ENCODE data around the gene TMEM101.
"Not testable (repeated sequence)": the region's sequence is repeated elsewhere in the genome, so short reads cannot be mapped to it uniquely, and the experiment has no call there.

TMEM101 gene

DNA sequence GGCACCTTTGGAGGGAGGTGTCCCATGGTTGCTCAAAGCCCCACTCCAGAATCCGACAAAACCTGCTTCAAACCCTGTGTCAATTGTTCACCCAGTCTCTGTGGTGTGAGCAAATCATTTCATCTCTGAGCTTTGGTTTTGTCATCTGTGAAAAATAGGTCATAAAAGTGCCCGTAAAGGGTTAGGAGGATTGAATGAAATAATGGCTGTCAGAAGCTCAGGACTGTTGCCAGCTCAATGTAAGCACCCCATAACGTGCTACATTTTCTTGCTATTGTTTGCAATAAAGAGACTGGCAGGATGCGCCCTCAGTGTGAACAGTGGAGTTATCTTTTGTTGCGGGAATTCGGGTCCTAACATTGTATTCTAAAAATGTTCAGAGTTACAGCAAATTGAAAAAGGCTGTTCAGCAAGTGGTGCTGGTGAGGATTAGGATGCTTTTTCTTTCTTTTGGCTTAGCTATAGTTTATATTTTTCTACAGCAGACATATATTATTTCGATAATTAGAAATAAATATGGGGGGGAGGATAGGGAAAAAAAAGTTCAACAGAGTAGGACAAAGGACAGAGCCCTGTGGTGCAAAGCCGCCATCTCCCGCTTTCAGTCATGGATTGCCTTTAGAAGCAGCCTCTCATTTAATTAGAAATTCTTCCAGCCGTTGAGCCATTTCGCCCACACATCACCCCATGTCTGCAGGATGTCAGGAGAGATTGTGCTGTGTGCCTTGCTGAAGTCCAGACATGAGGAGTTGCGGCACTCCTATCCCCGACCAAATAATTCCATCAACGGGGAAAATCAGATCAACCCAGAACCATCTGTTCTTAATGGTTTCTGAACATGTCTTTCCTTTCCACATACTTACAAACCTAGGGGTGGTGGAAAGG is 40.1 kb downstream of the TMEM101 start:
- DNase-seq (ENCODE audit: low read depth), result no peak

DNA sequence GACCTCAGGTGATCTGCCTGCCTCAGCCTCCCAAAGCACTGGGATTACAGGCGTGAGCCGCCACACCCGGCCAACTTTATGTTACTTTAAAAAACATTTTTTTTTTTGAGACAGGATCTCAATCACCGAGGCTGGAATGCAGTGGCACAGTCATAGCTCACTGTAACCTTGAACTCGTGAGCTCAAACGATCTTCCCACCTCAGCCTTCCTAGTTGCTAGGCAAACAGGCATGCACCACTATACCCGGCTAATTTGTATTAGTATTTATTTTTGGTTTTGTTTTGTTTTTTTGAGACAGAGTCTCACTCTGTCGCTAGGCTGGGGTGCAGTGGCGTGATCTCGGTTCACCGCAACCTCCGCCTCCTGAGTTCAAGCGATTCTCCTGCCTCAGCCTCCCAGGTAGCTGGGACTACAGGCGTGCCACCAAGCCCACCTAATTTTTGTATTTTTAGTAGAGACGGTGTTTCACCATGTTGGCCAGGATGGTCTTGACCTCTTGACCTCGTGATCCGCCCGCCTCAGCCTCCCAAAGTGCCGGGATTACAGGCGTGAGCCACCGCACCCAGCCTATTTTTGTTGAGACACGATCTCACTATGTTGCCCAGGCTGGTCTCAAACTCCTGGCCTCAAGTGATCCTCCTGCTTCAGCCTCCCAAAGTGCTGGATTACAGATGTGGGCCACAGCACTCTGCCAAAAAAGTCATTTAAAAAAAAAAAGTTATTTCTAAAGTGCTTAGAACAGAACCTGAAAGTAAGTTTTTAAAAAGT is 42.1 kb downstream of the TMEM101 start:
- not testable (repeated sequence) for DNase-seq (ENCODE audit: low read depth)

DNA sequence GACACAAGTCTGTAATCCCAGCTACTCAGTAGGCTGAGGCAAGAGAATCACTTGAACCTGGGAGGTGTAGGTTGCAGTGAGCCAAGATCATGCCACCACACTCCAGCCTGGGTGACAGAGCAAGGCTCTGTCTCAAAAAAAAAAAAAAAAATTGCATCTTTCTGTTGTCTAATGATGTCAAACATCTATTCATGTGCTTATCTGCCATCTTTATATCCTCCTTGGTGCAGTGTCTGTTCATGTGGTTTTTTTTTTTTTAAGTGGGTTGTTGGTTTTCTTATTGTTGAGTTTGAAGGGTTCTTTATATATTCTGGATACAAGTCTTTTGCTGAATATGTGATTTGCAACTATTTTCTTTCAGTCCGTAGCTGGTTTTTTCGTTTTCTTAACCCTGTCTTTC is 43.3 kb downstream of the TMEM101 start:
- DNase-seq (ENCODE audit: low read depth), result not testable (repeated sequence)

DNA sequence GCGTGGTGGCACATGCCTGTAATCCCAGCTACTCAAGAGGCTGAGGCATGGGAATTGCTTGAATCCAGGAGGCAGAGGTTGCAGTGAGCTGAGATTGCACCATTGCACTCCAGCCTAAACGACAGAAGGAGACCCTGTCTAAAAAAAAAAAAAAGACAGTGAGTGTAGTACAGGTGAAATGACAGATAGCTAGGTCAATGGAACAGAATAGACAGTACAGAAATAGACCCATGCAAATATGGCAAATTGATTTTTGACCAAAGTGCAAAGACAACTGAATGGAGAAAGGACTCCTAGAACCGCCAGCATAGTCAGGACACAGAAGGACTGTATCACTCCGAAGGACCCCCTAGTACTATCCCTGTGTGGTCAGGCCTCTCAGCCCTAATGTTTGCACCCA is 44.4 kb downstream of the TMEM101 start:
- DNase-seq (ENCODE audit: low read depth), result no peak

DNA sequence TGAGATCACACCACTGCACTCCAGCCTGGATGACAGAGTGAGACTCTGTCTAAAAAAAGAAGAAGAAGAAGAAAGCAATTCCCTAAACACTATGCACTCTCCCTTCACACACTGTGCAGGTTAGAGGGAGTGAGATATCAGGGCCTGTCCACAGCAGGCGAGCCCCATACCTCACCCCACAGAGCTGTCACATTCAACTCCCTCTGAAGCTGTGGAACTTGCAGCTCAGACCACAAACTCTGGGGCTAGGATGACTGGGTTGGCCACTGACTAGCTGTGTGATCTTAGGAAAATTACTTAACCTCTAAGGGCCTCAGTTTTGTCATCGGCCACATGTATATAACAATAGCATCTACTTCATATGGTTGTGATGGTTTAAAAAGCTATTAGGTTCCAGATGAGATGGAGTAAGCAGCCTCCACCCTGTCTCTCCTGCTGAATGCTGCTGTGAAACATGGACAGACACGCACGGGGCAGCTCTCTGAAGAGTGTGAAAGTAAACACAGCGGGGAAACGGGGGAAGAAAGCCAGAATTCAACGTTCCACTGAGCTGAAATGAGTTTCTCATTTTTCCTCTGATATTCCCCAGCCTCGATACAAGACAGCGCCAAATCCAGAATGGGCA is 47.4 kb downstream of the TMEM101 start:
- no peak for DNase-seq (ENCODE audit: low read depth)

DNA sequence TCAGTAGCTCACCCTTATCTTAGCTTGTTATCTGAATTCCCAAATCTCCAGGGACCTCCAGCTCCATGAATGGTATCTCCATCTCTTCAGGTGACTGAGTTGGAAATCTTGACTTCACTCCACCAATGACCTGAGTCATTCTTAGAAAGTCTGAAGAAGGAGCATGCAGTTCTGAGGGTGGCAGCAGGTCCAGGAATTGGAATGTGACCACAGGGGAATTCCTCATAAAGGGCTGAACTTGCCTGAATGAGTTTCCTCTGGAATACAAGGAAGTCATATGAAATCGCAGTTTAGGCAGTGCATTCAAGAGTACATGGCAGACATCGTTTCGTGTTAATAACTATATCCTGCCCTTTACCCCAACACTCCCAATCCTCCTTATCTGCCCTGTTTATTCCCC is 48.5 kb downstream of the TMEM101 start:
- no peak for DNase-seq (ENCODE audit: low read depth)

DNA sequence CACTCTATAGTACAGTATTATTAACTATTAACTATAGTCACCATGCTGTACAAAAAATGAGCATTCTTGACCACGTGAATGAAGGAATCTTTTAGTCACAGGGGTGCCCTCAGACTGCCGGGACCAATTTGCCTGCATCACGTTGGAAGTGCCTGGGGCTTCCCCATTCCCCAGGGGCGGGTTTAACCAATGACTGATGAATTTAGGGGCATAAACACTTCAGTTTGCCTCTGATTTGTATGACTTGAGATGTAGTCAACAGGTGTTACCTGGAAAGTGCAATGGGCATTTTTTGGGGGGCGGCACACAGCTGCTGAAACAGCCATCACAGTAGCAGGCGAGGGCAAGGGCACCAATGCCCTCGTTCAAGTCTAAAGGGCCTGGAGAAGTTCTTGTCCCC is 52.3 kb downstream of the TMEM101 start:
- no peak for DNase-seq (ENCODE audit: low read depth)

DNA sequence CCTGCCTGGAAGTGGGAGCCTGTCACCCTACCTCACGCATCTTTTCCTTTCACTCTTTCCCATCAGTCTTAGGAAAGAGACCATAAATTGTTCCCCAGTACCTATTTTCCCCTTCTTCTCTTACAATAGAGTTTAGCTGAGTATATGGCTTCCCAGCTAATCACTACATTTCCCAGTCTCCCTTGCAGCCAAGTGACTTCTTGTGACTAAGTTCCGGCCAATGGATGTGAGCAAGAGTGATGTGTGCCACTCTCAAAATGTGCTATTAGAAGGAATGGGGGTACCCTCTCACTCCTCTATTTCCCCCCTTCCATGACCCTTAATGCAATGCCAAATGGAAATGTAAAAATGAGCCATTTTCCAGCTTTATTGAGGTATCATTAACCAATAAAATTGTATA is 52.8 kb downstream of the TMEM101 start:
- DNase-seq (ENCODE audit: low read depth), result no peak

DNA sequence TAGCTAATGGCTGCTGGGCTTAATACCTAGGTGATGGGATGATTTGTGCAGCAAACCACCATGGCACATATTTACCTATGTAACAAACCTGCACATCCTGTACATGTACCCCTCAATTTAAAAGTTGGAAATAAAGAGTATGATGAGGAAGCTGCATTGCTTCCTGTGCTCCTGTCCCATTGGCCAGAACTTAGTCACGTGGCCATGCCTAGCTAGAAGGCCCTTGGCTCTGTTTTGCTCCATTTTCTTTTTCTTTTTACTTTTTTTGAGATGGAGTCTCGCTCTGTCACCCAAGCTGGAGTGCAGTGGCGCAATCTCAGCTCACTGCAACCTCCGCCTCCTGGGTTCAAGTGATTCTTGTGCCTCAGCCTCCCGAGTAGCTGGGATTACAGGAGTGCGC is 53.5 kb downstream of the TMEM101 start:
- not testable (repeated sequence) for DNase-seq (ENCODE audit: low read depth)

Data from activated T-helper 9 cell treated with anti-CD3 and anti-CD28 coated beads, Interleukin-2, amount 50 U/mL, for 16 hours (primary cell).